HepG2 (cell line): ENCODE results near the gene CAPZA1.

Experiments
- FOXP1 ChIP-seq, 2 experiments: fragments of 450-650 bp in 1 of 2; IDR thresholded peaks; 2 replicates each; pipeline ENCODE4 v1.6.1; 2017 to 2018; ENCODE audit warnings: antibody characterized with exemption in 1 of 2
- KAT7 ChIP-seq: IDR thresholded peaks from 2 replicates; pipeline ENCODE4 v1.6.1; 2018; ENCODE audit warnings: borderline replicate concordance, missing compliant biosample characterization
- MAZ ChIP-seq, 2 experiments: sonication (generic) in 1 of 2; formaldehyde crosslinking in 1 of 2; IDR thresholded peaks; 2 replicates each; pipeline versions ENCODE4 v1.5.0 to v1.6.1; 2012 to 2020; ENCODE audit warnings: low read depth in 2 of 2, mild to moderate bottlenecking in 2 of 2, borderline replicate concordance in 1 of 2, improper control_type of control experiment in 1 of 2, low read length in 1 of 2, missing genetic modification reagents in 1 of 2, moderate library complexity in 1 of 2
- MED1 ChIP-seq: sonication (generic); formaldehyde crosslinking; IDR thresholded peaks from 2 replicates; pipeline ENCODE4 v1.4.0; 2020; ENCODE audit warnings: missing genetic modification reagents
- POLR2AphosphoS5 ChIP-seq: IDR thresholded peaks from 2 replicates; pipeline ENCODE4 v1.6.1; 2012; ENCODE audit warnings: low read depth, low read length
- PRPF4 ChIP-seq: fragments of 200-400 bp; formaldehyde crosslinking; IDR thresholded peaks from 2 replicates; pipeline ENCODE4 v1.6.1; 2016; ENCODE audit warnings: low read length, low read depth; ENCODE audit not compliant: poor library complexity, severe bottlenecking
- SRF ChIP-seq: IDR thresholded peaks from 2 replicates; pipeline ENCODE4 v1.6.1; 2011; ENCODE audit warnings: mild to moderate bottlenecking, low read depth, low read length, moderate library complexity
- SRSF1 ChIP-seq: fragments of 200-400 bp; formaldehyde crosslinking; optimal IDR thresholded peaks from 2 replicates; pipeline ENCODE3; 2017; ENCODE audit warnings: mild to moderate bottlenecking, low read depth, low read length, moderate library complexity
- SRSF9 ChIP-seq: fragments of 200-400 bp; formaldehyde crosslinking; IDR thresholded peaks from 2 replicates; pipeline ENCODE4 v1.6.1; 2018; ENCODE audit warnings: borderline replicate concordance, mild to moderate bottlenecking, low read depth, low read length; ENCODE audit not compliant: insufficient read depth, poor library complexity, severe bottlenecking
- SUZ12 ChIP-seq: fragments of 150-350 bp; IDR thresholded peaks from 2 replicates; pipeline ENCODE4 v1.6.1; 2014; ENCODE audit warnings: low read depth, low read length
- UBTF ChIP-seq: sonication (generic); formaldehyde crosslinking; IDR thresholded peaks from 2 replicates; pipeline ENCODE4 v1.4.0; 2020; ENCODE audit warnings: mild to moderate bottlenecking, missing genetic modification reagents
- ZMYM2 ChIP-seq: sonication (generic); formaldehyde crosslinking; IDR thresholded peaks from 2 replicates; pipeline ENCODE4 v1.8.0; 2022; ENCODE audit warnings: mild to moderate bottlenecking, missing genetic modification reagents
- TF ChIP-seq, protein P1 (sequence below): sonication (generic); formaldehyde crosslinking; IDR thresholded peaks from 2 replicates; pipeline ENCODE4 v1.5.0; 2020; ENCODE audit warnings: mild to moderate bottlenecking, missing genetic modification reagents, moderate library complexity
- TF ChIP-seq, protein P2 (sequence below): sonication (generic); formaldehyde crosslinking; conservative IDR thresholded peaks from 2 replicates; pipeline ENCODE4 v1.4.0; 2020; ENCODE audit warnings: missing genetic modification reagents

- no peak for TF ChIP-seq MAZ (IDR thresholded peaks at IDR 0.05; ENCODE audit: borderline replicate concordance, low read depth, low read length)
- no peak for TF ChIP-seq MAZ (CRISPR knock-in tag; IDR thresholded peaks at IDR 0.05; ENCODE audit: low read depth)
- TF ChIP-seq PRPF4 = no peak
- TF ChIP-seq SRF = no peak
- no peak for TF ChIP-seq SRSF9
- TF ChIP-seq POLR2AphosphoS5 = no peak
- TF ChIP-seq, protein P1, sequence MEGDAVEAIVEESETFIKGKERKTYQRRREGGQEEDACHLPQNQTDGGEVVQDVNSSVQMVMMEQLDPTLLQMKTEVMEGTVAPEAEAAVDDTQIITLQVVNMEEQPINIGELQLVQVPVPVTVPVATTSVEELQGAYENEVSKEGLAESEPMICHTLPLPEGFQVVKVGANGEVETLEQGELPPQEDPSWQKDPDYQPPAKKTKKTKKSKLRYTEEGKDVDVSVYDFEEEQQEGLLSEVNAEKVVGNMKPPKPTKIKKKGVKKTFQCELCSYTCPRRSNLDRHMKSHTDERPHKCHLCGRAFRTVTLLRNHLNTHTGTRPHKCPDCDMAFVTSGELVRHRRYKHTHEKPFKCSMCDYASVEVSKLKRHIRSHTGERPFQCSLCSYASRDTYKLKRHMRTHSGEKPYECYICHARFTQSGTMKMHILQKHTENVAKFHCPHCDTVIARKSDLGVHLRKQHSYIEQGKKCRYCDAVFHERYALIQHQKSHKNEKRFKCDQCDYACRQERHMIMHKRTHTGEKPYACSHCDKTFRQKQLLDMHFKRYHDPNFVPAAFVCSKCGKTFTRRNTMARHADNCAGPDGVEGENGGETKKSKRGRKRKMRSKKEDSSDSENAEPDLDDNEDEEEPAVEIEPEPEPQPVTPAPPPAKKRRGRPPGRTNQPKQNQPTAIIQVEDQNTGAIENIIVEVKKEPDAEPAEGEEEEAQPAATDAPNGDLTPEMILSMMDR (CRISPR knock-in tag) = no peak
- no peak for TF ChIP-seq KAT7 (CRISPR knock-in tag)
- TF ChIP-seq ZMYM2 (CRISPR knock-in tag) = no peak
- no peak for TF ChIP-seq SRSF1
- TF ChIP-seq UBTF = no peak
- TF ChIP-seq FOXP1 (IDR thresholded peaks at IDR 0.05) = no peak
- no peak for TF ChIP-seq FOXP1 (CRISPR knock-in tag; IDR thresholded peaks at IDR 0.05)
- no peak for TF ChIP-seq MED1 (CRISPR knock-in tag)
- TF ChIP-seq, protein P2, sequence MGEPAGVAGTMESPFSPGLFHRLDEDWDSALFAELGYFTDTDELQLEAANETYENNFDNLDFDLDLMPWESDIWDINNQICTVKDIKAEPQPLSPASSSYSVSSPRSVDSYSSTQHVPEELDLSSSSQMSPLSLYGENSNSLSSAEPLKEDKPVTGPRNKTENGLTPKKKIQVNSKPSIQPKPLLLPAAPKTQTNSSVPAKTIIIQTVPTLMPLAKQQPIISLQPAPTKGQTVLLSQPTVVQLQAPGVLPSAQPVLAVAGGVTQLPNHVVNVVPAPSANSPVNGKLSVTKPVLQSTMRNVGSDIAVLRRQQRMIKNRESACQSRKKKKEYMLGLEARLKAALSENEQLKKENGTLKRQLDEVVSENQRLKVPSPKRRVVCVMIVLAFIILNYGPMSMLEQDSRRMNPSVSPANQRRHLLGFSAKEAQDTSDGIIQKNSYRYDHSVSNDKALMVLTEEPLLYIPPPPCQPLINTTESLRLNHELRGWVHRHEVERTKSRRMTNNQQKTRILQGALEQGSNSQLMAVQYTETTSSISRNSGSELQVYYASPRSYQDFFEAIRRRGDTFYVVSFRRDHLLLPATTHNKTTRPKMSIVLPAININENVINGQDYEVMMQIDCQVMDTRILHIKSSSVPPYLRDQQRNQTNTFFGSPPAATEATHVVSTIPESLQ (CRISPR knock-in tag) = no peak
- TF ChIP-seq SUZ12 = no peak
These were observed 6.6 kb downstream of the CAPZA1 start for GRCh38 chr1:112626193-112626592.
